Sciatic nerve (tissue), 2 donors: ENCODE data around the gene PRKCH. TPM values are rescaled to one million over a fixed set of nuclear protein-coding genes. Genes with fewer than 3 reads are reported as not detected.

ENCODE experiments used
- ATAC-seq: fragments of 200-7000 bp; cut with Tn5 transposase; one replicate; pipeline ENCODE4 v1.9.1; 2020; ENCODE audit warnings: mild to moderate bottlenecking, moderate library complexity
- DNase-seq: peaks from one replicate; pipeline ENCODE4 v3.0.0-alpha.2; 2020; ENCODE audit warnings: low spot score
- intact Hi-C: fragments of 100-400 bp; cut with DNase I; formaldehyde crosslinking; loops from one replicate; pipeline ENCODE4 v1.14.2; 2022
- total RNA-seq: library from RNA; stranded (reverse); fragmentation: NEBNext Ultra II Directional; extraction: Animal tissue kit (Norgen Biotek cat#: 25700); gene quantifications from one replicate; pipeline ENCODE4 v1.2.1, GENCODE V29; 2021
- donor health status: DM: no; HTN: no; CAD: no.
- donor health status: DM: no; HTN: no; CAD: no.

The PRKCH gene
- 52.9 TPM for total RNA-seq

DNA sequence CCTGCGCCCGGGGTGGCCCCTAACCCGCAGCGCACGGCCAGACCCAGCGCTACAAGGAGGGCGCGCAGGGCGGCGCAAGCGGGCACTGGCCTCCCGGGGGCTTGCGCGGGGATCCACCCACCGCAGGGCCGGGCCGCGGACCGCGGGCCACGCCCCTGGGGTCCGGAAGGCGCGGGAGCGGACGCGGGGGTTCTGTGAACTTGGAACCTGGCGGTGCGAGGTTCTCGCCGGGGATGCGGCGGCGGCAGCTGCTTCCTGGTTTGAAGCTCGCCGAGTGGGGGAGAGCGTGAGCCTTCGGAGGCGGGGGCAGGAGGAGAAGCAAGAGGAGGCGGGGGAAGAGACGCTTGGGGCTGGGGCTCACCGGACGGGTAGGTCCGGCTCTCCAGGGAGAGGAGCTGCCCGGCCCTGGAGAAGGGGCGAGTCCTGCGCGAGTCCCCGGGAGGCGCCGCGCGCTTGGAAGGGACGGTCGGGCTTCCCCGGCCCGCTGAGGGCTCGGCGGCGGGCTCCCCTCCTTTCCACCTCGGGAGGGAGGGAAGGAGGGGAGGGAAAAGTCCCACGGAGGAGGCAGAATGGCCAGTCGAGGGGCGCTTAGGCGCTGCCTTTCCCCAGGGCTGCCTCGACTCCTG, at the start of gene PRKCH:
Gene PRKCH (plus strand): TSS at position 195 of the 626 bp plus-strand sequence. CDS start 523 bp downstream, outside the sequence.
- intact Hi-C loops, result no loop called here
- DNase-seq (peak; percentile 79), ATAC-seq (peak; percentile 65)

- ATAC-seq (no peak), DNase-seq (no peak)
- intact Hi-C loops, result no loop called here
Observed at GRCh38 chr14:61277232-61277631, 44.1 kb upstream of the PRKCH start.

DNA sequence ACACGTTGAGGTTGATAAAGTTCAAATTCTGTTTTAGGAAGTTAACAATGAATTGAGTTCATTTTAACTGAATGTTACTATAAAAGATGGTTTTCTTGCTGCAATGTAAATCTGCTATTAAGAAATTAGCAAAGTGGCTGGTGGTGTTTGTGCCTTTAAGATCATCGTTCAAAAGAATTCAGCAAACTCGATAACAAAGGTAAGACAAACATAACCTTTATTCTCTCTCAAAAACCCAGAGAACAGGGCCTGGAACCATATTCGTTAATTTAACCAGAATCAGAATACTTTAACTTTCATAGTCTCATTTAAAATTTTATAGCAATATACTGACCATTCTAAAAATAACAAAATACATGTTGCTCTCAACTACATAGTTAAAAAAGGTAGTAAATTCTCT, 43.6 kb upstream of the PRKCH start:
- no peak for DNase-seq
- no peak for ATAC-seq
- intact Hi-C loops, result no loop called here

DNA sequence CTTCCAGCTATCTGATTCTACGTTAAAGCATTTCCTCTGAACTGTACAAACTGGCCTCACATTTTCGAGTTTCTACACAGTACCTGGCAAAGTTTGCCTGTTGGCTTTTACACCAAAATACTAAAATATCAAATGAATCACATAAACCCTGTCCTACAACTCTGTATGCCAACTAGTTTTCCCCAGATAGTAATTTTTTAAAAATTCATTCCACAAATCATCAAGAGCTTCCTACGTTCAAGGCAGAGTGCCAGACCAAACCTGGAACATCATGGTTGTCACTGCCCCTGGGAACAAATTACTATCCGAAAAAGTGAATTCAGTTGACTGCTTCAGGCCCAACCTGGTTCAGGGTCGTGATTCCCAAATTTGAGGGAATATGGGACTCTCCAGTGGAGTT, 42.3 kb upstream of the PRKCH start:
- DNase-seq (no peak), ATAC-seq (no peak)
- intact Hi-C loops, result no loop called here

DNA sequence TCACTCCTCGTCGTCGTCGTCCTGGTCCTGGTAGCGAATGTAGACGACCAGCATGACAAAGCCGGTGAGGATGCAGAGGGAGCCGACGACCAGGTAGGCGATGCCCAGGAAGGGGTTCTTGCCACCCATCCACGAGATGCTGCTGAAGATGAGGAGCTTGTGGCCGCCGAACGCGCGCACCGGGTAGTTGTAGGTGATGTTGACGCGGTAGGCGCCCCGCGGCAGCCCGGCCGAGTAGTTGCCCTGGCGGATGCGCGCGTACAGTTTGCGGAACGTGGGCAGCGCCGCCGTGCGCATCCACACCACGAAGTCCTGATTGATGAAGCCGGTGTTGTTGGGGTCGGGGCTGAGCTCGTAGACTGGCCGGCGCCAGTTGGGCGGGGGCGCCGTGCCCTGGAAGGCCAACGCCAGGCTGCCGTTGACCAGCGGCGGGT, 41.3 kb upstream of the PRKCH start:
- peak; percentile 2 for ATAC-seq
- intact Hi-C loops, result no loop called here
- no peak for DNase-seq

GRCh38 chr14:61280526-61281185, 40.7 kb upstream of the PRKCH start:
- ATAC-seq, result peak; percentile 64
- DNase-seq, result peak; percentile 73
- intact Hi-C loops, result no loop called here

DNA sequence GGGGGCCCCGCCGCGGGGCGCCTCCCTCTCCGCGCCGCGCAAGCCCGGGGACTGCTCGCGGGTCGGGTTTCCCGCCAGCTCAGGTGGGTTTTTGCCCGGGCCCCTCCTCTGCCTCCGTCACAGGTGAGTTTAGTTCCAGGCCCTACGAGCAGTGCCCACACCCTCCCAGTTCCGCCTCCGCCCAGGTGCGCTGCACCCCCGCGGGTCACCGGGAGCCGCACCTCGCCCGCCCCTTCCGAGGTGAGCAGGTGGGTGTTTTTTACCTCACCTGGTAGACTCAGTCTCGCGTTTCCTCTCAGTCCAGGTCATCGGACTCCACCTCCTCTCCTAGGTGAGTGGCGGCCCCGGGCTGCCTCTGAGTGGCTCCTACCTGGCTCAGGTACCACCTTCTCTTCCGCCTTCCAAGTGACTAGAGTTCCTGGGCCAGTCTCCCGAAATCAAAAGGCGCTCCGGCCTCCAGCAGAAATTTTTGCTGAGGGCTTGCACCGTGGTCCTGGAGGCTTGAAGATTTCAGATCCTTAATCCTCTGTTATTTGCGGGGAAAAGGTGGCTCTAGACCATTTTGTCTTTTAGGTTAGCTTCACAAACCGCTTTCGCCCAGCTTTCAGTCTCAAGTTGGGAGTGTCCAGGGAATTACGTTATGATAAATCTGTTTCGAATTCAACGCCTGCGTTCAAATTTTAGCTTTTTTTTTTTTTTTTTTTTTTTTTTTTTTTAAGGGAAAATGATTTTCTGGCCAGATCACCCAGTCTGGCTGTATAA, 40.0 kb upstream of the PRKCH start, which contains the start of gene TMEM30B:
Gene TMEM30B (minus strand): TSS at position 153 of the 762 bp plus-strand sequence. CDS start 191 bp downstream, outside the sequence.
- intact Hi-C loops, result no loop called here
- DNase-seq, result no peak

DNA sequence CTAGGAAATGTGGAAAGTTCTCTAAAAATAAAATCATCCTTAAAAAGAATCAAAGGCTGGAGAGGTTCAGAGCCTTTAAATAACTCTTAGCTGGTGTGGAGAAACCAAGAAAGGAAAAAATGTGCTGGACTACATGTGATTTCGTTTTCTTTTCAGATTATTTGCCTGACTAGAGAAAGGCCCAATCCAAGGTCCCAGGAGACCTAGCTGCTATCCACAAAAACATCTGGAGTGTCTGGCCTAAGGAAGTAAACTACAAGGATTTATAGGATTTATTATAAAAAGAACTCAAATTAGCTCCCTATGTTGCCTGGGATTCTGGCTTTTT, 39.5 kb upstream of the PRKCH start:
- intact Hi-C loops, result no loop called here

More for the DNA sequence above, 40.0 kb upstream of the PRKCH start, which contains the start of gene TMEM30B:
- ATAC-seq, result peak; percentile 40

GRCh38 chr14:61282746-61283145, 38.6 kb upstream of the PRKCH start:
- intact Hi-C loops, result no loop called here
- DNase-seq, result no peak

More for the DNA sequence above, 39.5 kb upstream of the PRKCH start:
- peak; percentile 79 for ATAC-seq
- no peak for DNase-seq

DNA sequence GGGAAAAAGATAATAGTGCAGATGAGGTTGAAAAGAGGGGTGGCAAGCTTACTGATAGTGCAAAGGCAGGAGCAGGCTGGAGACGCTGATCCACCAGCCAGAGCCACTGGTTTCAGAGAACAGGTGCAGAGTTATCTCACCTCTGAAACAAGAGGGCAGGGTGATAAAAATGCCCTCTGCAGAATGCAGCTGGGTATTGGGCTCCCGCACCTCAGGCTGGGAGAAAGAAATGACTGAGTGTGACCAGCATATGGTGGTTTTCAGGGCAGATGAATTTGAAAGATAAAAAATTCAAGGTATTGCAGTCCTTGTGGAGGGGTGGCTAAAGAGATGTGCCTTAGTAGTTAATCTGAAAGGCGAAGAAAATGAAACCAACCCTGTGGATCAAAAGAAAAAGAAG, 37.4 kb upstream of the PRKCH start:
- ATAC-seq (no peak), DNase-seq (no peak)
- intact Hi-C loops, result no loop called here

More at GRCh38 chr14:61282746-61283145, 38.6 kb upstream of the PRKCH start:
- ATAC-seq, result no peak

DNA sequence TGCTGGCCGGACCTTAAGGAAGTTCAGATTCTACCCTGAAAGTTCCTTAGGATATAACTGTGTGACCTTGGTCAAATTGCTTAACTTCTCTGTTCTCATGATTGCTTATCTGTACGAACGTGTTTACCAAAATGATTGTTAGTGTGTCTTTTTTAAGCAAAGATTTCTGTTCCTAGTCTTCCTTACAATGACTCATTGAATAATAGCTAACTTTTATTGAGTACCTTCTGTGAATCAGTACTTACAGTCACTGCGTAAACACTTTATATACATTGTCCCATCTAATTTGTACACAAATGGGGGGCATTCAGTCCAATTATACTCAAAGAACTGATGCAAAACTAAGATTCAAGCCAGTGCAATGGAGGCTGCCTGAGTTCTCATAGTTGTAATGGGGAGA, 36.0 kb upstream of the PRKCH start:
- DNase-seq (no peak), ATAC-seq (no peak)
- intact Hi-C loops, result no loop called here

DNA sequence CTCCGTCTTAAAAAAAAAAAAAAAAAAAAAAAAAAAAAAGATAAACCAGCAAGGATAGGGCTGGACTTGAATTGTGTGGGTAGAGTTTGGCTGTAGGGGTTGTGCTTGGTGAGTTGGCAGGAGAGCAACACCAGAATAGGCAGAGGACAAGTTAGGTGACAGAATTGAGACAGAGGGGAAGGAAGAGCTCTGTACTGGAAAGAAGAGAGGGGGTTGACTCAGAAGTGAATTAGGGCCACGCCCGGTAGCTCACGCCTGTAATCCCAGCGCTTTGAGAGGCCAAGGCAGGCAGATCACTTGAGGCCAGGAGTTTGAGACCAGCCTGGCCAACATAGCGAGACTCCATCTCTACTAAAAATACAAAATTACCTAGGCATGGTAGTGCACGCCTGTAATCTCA, 34.2 kb upstream of the PRKCH start:
- ATAC-seq, result no peak
- no peak for DNase-seq
- intact Hi-C loops, result no loop called here

DNA sequence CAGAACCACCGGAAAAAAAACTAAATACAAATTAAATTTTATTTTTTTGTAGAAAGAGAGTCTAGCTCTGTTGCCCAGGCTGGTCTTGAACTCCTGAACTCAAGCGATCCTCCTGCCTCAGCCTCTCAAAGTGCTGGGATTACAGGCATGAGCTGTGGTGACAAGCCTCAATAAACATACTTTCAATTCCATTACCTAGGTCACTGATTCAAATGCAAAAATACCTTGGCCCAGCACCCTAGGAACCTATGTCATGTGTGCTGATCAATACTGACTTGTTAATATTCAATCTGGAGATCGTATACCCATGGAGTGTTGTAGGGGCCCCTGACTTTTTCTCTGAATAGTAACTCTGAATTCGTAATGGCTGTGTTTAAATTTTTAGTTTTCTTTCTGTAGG, 33.2 kb upstream of the PRKCH start:
- intact Hi-C loops, result no loop called here
- no peak for DNase-seq
- ATAC-seq, result no peak

GRCh38 chr14:61288720-61289119, 32.7 kb upstream of the PRKCH start:
- ATAC-seq (no peak), DNase-seq (no peak)
- intact Hi-C loops, result no loop called here

- DNase-seq, result no peak
- no peak for ATAC-seq
- intact Hi-C loops, result no loop called here
Observed at GRCh38 chr14:61290701-61291100, 30.7 kb upstream of the PRKCH start.

- ATAC-seq, result no peak
- intact Hi-C loops, result no loop called here
- no peak for DNase-seq
Observed at GRCh38 chr14:61296151-61296550, 25.2 kb upstream of the PRKCH start.

- DNase-seq (no peak), ATAC-seq (no peak)
- intact Hi-C loops, result no loop called here
Observed at GRCh38 chr14:61296719-61297502, 24.5 kb upstream of the PRKCH start.

- ATAC-seq, result no peak
- intact Hi-C loops, result no loop called here
- DNase-seq, result no peak
Observed at GRCh38 chr14:61297581-61297980, 23.8 kb upstream of the PRKCH start.

- DNase-seq (no peak), ATAC-seq (no peak)
- intact Hi-C loops, result no loop called here
Observed at GRCh38 chr14:61298824-61299223, 22.6 kb upstream of the PRKCH start.
